Prostate gland (tissue), 2 donors: ENCODE data around the gene CERKL. TPM values are rescaled to one million over a fixed set of nuclear protein-coding genes. Genes with fewer than 3 reads are reported as not detected.

Experiments
- DNase-seq: peaks from one replicate; pipeline ENCODE4 v3.0.0-alpha.2; 2019; ENCODE audit warnings: low spot score
- H3K27ac ChIP-seq, 2 donors: fragments of 200-600 bp; sonication (generic); 2 replicates each; pipeline ENCODE4 v1.5.1; 2017 to 2019
- H3K27me3 ChIP-seq: fragments of 200-600 bp; sonication (generic); replicated peaks from 2 replicates; pipeline ENCODE4 v1.5.1; 2019; ENCODE audit not compliant: insufficient read depth
- H3K36me3 ChIP-seq, 2 donors: fragments of 200-600 bp; sonication (generic); 1 replicate in 1 of 2; 2 replicates in 1 of 2; pipeline versions ENCODE4 v1.5.1 to v1.8.1; 2017 to 2019
- H3K4me1 ChIP-seq: fragments of 200-600 bp; sonication (generic); replicated peaks from 2 replicates; pipeline ENCODE4 v1.5.1; 2019
- H3K4me3 ChIP-seq, 2 donors: fragments of 200-600 bp; sonication (generic); 2 replicates each; pipeline ENCODE4 v1.5.1; 2017 to 2019
- H3K9me3 ChIP-seq: fragments of 200-600 bp; sonication (generic); 2 replicates; pipeline ENCODE4 v1.5.1; 2017
- CTCF ChIP-seq, 4 experiments: fragments of 200-600 bp in 2 of 4; fragments of 450-650 bp in 2 of 4; sonication (generic) in 2 of 4; IDR thresholded peaks; 1 replicate in 3 of 4; 2 replicates in 1 of 4; pipeline ENCODE4 v1.5.1; 2016 to 2019; ENCODE audit warnings: antibody characterized with exemption in 4 of 4, mild to moderate bottlenecking in 2 of 4, moderate library complexity in 2 of 4
- POLR2A ChIP-seq: fragments of 450-650 bp; IDR thresholded peaks from one replicate; pipeline ENCODE4 v1.6.1; 2016; ENCODE audit warnings: antibody characterized with exemption, mild to moderate bottlenecking
- POLR2AphosphoS5 ChIP-seq: sonication (generic); formaldehyde crosslinking; IDR thresholded peaks from one replicate; pipeline ENCODE4 v1.6.1; 2017; ENCODE audit warnings: antibody characterized with exemption
- WGBS: methylation state at CpG from one replicate; pipeline ENCODE4 v1.1.5; 2018; 5-methylcytosine and 5-hydroxymethylcytosine counted together
- intact Hi-C: fragments of 100-400 bp; cut with DNase I; formaldehyde crosslinking; loops from one replicate; pipeline ENCODE4 v1.14.2; 2022
- total RNA-seq, 2 donors: library from RNA; depleted of rRNA; stranded (reverse); fragments of >200 nt; gene quantifications; one replicate each; pipeline ENCODE4 v1.1.0, GENCODE V29; 2016

CERKL gene
- total RNA-seq, 2 donors from 2014 or later = 0.55 to 3.9 TPM

DNA sequence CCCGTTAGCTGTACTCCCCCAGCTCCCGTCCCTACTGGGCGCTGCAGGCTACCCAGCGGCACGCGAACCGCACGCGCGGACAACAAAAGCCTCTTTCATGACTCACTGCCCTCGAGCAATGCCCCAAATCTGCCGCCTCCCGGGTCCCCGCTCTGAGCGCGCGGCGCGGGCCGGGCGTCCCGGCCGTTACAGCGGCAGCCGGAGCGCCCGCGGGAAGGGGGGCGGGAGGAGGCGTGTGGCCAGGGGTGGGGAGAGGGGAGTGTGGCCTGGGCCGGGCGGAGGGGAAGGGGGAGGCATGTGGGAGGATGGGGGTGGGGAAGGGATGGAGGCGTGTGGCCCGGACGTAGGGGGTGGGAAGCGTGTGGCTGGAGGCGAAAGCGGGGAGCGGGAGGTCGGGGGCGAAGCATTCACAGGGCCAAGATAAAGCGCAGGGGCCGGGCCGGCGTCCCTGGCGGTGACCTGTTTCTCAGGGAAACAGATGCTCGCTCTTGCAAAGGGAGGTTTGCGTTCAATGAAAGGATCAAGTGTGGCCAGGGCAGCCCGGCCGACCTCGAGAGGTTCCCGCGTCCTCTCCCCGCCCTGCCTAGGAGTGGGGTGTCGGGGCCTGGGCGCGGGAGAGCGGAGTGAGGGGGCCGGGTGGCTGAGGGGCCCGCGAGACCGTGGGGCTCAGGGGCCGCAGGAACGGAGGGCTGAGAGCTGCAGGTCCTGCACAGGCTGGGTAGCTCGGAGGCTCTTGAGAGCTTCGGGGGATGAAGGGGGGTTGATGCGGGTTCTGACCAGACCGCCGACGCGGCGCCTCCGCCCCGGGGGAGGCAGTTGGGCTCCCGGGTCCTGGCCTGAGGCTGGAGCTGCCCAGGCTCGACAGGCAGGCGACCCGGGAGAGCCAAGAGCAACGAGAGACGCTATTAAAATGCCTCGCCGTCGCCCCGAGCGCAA is 26.9 kb upstream of the CERKL start:
- no peak for TF ChIP-seq POLR2AphosphoS5
- no peak for TF ChIP-seq CTCF (IDR thresholded peaks at IDR 0.05)
- no peak for TF ChIP-seq POLR2A
- 2% methylated on average over 83 of the region's 85 CpGs for WGBS
- Histone ChIP-seq H3K27me3 (peaks cover 43% of the 10 kb centered on the region), H3K4me1 (peaks cover 4% of the 10 kb centered on the region), H3K27ac (no peak overlapping the region), H3K9me3 (no peaks in the 10 kb centered on the region), H3K36me3 (no peaks in the 10 kb centered on the region), H3K4me3 (no peak overlapping the region)
- DNase-seq = no peak
- intact Hi-C loops = no loop called here

DNA sequence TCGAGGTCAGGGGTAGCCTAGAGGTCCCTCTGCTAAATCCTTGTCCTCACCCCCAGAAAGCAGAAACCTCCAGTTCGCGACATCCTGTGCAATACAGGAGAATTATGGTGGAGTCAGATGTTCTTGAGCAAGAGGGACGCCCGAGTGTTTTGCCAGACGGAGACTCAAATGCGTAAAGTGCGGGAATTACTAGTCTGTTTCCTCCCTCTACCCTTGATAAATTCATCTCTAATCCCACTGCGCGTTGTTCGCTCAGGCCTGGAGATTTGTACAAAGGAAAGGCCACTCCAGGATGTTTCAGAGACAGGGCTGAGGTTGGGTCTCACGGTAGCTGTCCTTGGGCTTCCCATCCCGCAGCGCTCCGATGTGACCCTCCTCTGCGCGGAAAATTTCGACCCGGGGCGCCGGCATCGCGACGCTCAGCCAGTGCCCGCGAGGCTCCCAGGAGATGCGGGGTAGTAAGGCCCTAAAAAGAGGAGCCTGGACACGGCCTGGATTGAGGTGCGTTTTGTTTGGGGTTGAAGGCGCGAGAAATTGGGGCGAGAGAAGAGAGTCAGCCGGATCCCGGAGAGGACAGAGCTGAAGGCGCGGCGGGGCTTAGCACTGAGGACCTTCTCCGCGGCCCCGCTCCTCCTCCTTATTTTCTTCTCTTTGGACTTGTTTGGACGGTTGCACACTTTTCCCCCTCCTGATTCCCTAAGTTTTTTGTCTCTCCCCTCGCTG is 26.1 kb upstream of the CERKL start:
- Histone ChIP-seq H3K27me3 (peaks cover 43% of the 10 kb centered on the region), H3K4me1 (peaks cover 4% of the 10 kb centered on the region)
- WGBS = 3% methylated on average over 42 of the region's 42 CpGs

DNA sequence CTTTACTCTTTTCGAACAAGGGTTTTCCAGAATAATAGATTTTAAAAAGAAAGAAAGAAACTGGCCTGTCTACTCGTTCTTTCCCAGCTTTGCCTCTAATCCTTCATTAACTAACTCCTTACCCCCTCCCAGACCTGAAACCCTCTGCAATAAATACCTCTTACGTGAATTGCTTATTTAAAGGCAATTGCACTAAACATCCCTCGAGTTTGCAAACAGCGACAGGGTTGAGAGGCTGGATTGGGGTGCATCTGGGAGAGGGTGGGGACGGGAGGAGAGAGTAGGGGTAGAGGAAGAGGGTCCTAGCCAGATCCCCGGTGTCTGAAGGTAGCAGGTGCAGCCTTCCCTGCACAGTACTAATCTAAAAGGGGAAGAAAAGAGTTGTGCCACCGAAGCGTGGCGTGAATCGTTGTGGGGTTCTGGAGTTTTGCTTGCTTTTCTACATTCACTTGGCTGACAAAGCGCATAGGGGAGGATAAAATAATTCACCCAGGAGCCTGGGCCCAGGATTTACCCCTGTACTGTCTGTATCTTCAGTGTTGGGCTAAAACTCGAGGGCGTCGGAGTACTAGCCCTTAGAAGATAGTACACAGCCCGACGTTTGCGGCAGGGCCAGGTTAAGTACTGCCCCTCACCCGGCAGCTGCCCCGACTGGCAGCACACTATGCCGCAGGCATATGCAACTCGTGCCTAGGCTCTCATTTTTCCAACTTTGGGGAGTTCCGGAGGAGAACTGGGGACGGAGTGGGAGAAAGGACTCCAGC is 25.3 kb upstream of the CERKL start:
- intact Hi-C loops = no loop called here
- no peak overlapping the region for H3K27ac ChIP-seq
- TF ChIP-seq POLR2A (no peak), CTCF (IDR thresholded peaks at IDR 0.05) (no peak), POLR2AphosphoS5 (no peak)
- DNase-seq = no peak
- no peaks in the 10 kb centered on the region for H3K36me3 ChIP-seq
- 3% methylated on average over 23 of the region's 24 CpGs for WGBS
- H3K4me3 ChIP-seq = no peak overlapping the region
- no peaks in the 10 kb centered on the region for H3K9me3 ChIP-seq
- H3K27me3 ChIP-seq = peaks cover 43% of the 10 kb centered on the region
- H3K4me1 ChIP-seq = peaks cover 4% of the 10 kb centered on the region

More for the DNA sequence above, 26.1 kb upstream of the CERKL start:
- intact Hi-C loops = no loop called here
- no peaks in the 10 kb centered on the region for H3K36me3 ChIP-seq
- TF ChIP-seq CTCF (IDR thresholded peaks at IDR 0.05) = no peak
- TF ChIP-seq POLR2AphosphoS5 = no peak
- no peak for TF ChIP-seq POLR2A
- no peaks in the 10 kb centered on the region for H3K9me3 ChIP-seq
- H3K4me3 ChIP-seq = no peak overlapping the region
- DNase-seq = no peak
- no peak overlapping the region for H3K27ac ChIP-seq

GRCh38 chr2:181680937-181681811 is 24.3 kb upstream of the CERKL start:
- no peak for TF ChIP-seq POLR2A
- no peak for TF ChIP-seq POLR2AphosphoS5
- TF ChIP-seq CTCF (IDR thresholded peaks at IDR 0.05) = no peak
- intact Hi-C loops = no loop called here
- no peaks in the 10 kb centered on the region for H3K36me3 ChIP-seq
- H3K4me1 ChIP-seq = peaks cover 4% of the 10 kb centered on the region
- no peak for DNase-seq
- WGBS = 4% methylated on average over 38 of the region's 38 CpGs
- H3K9me3 ChIP-seq = no peaks in the 10 kb centered on the region
- no peak overlapping the region for H3K4me3 ChIP-seq
- H3K27me3 ChIP-seq = peaks cover 41% of the 10 kb centered on the region
- no peak overlapping the region for H3K27ac ChIP-seq
